GM10266 (cell line): ENCODE data around the gene KRTAP12-1.
"Not testable (repeated sequence)": the region's sequence is repeated elsewhere in the genome, so short reads cannot be mapped to it uniquely, and the experiment has no call there.

Experiments
- DNase-seq: peaks from one replicate; pipeline ENCODE4 v3.0.0; 2012; ENCODE audit errors: extremely low spot score
- CTCF ChIP-seq: IDR thresholded peaks from 2 replicates; pipeline ENCODE4 v1.5.1; 2012; ENCODE audit warnings: mild to moderate bottlenecking, low read depth; ENCODE audit not compliant: control insufficient read depth, insufficient read depth; ENCODE audit errors: missing control alignments

KRTAP12-1 gene

DNA sequence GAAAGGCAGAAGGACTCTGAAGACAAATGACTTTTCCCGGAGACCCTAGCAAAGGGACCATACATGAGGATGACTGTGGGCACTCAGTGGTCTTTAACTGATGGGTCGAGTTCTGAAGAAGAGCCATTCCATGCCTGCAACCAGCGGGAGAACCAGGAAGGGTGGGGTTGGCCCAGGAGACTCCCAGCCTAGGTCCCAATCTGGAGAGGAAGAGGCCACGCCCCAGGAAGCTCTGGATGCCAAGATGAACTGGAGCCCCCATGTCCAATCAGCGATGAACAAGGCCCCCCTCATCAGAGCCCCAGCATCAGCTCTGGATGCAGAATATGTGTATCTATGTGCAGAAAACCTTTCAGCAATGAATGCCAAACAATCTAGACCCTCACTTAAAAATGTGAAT lies 41.2 kb downstream of the KRTAP12-1 start:
- no peak for DNase-seq
- no peak for TF ChIP-seq CTCF

GRCh38 chr21:44639331-44639655 lies 42.7 kb downstream of the KRTAP12-1 start:
- no peak for TF ChIP-seq CTCF
- no peak for DNase-seq

DNA sequence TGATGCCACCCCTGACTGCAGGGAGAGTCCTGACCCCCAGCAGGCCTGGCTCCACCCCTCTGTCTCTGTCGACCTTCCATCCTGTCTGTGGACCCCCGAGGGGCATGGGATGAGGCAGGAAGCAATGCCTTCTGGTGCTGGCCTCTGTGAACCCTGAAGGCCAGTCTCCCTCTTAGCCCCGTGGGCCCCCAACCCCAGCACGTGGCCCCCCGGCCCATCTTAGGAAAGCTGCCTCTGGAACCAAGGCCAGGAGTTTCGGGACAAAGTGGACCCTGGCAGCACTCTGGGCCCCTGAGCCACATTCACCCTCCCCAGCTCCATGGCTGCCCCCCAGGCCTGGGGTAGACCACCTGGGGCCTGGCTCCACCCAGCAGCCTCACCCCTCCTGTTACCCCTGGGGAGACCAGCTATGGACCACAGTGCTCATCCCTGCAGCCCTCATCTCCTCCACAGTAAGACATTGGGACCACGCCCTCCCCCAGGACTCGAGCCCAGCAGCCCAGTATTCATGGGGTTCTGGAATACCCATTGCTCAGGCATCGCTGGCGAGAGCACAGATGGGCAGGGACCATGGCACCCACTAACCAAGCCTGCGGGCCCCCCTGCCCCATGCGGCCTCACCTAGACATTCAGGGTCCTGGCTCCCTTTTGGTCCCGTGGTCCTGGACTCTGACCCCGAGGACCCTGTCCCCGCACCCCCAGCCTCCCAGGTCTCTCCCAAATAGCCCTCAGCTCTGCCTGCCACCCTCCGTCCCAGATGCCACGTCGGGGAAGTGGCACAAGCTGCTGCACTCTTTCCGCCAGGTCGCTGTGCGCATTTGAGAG lies 43.2 kb downstream of the KRTAP12-1 start:
- DNase-seq = not testable (repeated sequence)

DNA sequence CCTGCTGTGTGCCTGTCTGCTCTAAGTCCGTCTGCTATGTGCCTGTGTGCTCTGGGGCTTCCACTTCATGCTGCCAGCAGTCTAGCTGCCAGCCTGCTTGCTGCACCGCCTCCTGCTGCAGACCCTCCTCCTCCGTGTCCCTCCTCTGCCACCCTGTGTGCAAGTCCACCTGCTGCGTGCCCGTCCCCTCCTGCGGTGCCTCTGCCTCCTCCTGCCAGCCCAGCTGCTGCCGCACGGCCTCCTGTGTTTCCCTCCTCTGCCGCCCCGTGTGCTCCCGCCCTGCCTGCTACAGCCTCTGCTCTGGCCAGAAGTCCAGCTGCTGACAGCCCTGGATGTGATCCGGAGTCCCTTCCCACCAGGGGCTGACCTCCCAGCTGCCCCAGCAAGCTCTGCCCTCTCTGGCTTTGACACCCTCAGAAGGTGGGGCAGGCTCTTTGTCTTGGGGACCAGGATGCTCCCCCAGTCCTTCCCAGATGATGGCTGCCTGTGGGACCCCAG lies 44.1 kb downstream of the KRTAP12-1 start:
- not testable (repeated sequence) for DNase-seq

GRCh38 chr21:44637018-44637850 lies 44.7 kb downstream of the KRTAP12-1 start, which contains the start of gene KRTAP10-10:
TSS of gene KRTAP10-10 (plus strand) at chr21:44637356. CDS start at chr21:44637418, 62 bp downstream.
- no peak for DNase-seq
- TF ChIP-seq CTCF = no peak

- no peak for DNase-seq
- TF ChIP-seq CTCF = no peak
Observed at GRCh38 chr21:44636209-44637017, 45.5 kb downstream of the KRTAP12-1 start.

GRCh38 chr21:44632067-44632466 lies 49.9 kb downstream of the KRTAP12-1 start:
- no peak for DNase-seq
- TF ChIP-seq CTCF = no peak
